ENCODE measurements around the gene CALD1.

- no peak for TF ChIP-seq CTCF (IDR thresholded peaks at IDR 0.05; ENCODE audit: low read depth, low read length, missing input control)
- TF ChIP-seq RAD21 (IDR thresholded peaks at IDR 0.05): no peak
- TF ChIP-seq RXRA (IDR thresholded peaks at IDR 0.05): no peak
- TF ChIP-seq ZBTB33 (IDR thresholded peaks at IDR 0.05): no peak
- no peak for TF ChIP-seq JUND (IDR thresholded peaks at IDR 0.05)
- no peak for TF ChIP-seq ATF3 (IDR thresholded peaks at IDR 0.05)
- no peak for TF ChIP-seq YY1 (IDR thresholded peaks at IDR 0.05)
- no peak for TF ChIP-seq REST (IDR thresholded peaks at IDR 0.05)
These were observed 219.7 kb downstream of the CALD1 start for GRCh38 chr7:134999136-134999535.
